ENCODE measurements around the gene ICAM4.
A peak's percentile ranks its signal among the peaks of the same experiment; 100 is the strongest.

Gene ICAM4

DNA sequence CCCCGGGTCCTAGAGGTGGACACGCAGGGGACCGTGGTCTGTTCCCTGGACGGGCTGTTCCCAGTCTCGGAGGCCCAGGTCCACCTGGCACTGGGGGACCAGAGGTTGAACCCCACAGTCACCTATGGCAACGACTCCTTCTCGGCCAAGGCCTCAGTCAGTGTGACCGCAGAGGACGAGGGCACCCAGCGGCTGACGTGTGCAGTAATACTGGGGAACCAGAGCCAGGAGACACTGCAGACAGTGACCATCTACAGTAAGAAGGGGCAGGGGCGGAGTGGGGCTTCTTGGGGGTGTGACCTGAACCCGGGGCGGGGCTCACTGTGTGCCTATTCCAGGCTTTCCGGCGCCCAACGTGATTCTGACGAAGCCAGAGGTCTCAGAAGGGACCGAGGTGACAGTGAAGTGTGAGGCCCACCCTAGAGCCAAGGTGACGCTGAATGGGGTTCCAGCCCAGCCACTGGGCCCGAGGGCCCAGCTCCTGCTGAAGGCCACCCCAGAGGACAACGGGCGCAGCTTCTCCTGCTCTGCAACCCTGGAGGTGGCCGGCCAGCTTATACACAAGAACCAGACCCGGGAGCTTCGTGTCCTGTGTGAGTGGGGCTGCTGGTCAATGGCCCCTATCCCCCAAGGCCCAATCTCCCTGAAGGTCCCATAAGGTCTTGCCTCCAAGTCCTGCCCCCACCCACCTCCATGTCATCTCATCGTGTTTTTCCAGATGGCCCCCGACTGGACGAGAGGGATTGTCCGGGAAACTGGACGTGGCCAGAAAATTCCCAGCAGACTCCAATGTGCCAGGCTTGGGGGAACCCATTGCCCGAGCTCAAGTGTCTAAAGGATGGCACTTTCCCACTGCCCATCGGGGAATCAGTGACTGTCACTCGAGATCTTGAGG lies 2.4 kb upstream of the ICAM4 start:
- H3K36me3 ChIP-seq (ENCODE audit: control insufficient read depth in 1 of 2, insufficient read depth in 2 of 2, low read depth in 1 of 2, low read length in 2 of 2): peaks cover 25 to 38% of the 10 kb centered on the region in 2 experiments
- H3K9me3 ChIP-seq (ENCODE audit: control insufficient read depth, low read length): peaks cover 4% of the 10 kb centered on the region
- H2BK5ac ChIP-seq (ENCODE audit: low read depth, low read length, poor library complexity, severe bottlenecking): no peak overlapping the region
- H3K27me3 ChIP-seq (ENCODE audit: control insufficient read depth in 1 of 2, insufficient read depth in 1 of 2, low read length in 2 of 2): peaks cover 24 to 36% of the 10 kb centered on the region in 2 experiments
- WGBS: 96% methylated on average over 34 of the region's 34 CpGs
- H3K4me1 ChIP-seq (ENCODE audit: control insufficient read depth, insufficient read depth, low read depth, low read length): peaks cover 20% of the 10 kb centered on the region
- no peak for DNase-seq
- no peak overlapping the region for H2BK15ac ChIP-seq (ENCODE audit: low read depth, poor library complexity, severe bottlenecking)
- no peak overlapping the region for H3K23ac ChIP-seq (ENCODE audit: low read length in 2 of 2)
- no peak overlapping the region for H2AFZ ChIP-seq (ENCODE audit: low read depth, low read length)
- H3K79me1 ChIP-seq (replicated peaks; ENCODE audit: low read length, poor library complexity, severe bottlenecking): no peaks in the 10 kb centered on the region
- no peak overlapping the region for H2BK12ac ChIP-seq (ENCODE audit: low read length in 2 of 2)
- no peak overlapping the region for H3K18ac ChIP-seq (ENCODE audit: low read depth in 1 of 2, low read length in 2 of 2)
- H3K4ac ChIP-seq (ENCODE audit: low read depth in 1 of 2, low read length in 2 of 2): no peak overlapping the region
- no peak overlapping the region for H3K27ac ChIP-seq (ENCODE audit: low read length, poor library complexity, severe bottlenecking)
- H4K8ac ChIP-seq (ENCODE audit: low read length): no peak overlapping the region
- no peak overlapping the region for H3K14ac ChIP-seq (ENCODE audit: low read length in 2 of 2)
- no peak overlapping the region for H2BK120ac ChIP-seq (ENCODE audit: low read depth, low read length)
- H4K91ac ChIP-seq (ENCODE audit: low read length): no peak overlapping the region
- no peak overlapping the region for H3K9ac ChIP-seq (ENCODE audit: low read length)
- no peak overlapping the region for H2AK5ac ChIP-seq (ENCODE audit: low read length, severe bottlenecking)
- no peak overlapping the region for H3K4me2 ChIP-seq (ENCODE audit: low read length, poor library complexity, severe bottlenecking)
- no peak overlapping the region for H3K4me3 ChIP-seq (ENCODE audit: insufficient read depth in 1 of 2, low read depth in 1 of 2, low read length in 2 of 2)

DNA sequence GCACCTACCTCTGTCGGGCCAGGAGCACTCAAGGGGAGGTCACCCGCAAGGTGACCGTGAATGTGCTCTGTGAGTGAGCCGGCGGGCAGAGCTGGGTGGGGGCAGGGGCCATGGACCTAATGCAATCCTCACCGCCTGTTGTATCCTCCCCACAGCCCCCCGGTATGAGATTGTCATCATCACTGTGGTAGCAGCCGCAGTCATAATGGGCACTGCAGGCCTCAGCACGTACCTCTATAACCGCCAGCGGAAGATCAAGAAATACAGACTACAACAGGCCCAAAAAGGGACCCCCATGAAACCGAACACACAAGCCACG lies 1.8 kb upstream of the ICAM4 start:
- no peak overlapping the region for H4K8ac ChIP-seq (ENCODE audit: low read length)
- no peak overlapping the region for H4K91ac ChIP-seq (ENCODE audit: low read length)
- no peak overlapping the region for H3K4me2 ChIP-seq (ENCODE audit: low read length, poor library complexity, severe bottlenecking)
- peaks cover 29 to 40% of the 10 kb centered on the region in 2 experiments for H3K27me3 ChIP-seq (ENCODE audit: control insufficient read depth in 1 of 2, insufficient read depth in 1 of 2, low read length in 2 of 2)
- H2BK15ac ChIP-seq (ENCODE audit: low read depth, poor library complexity, severe bottlenecking): no peak overlapping the region
- H3K9me3 ChIP-seq (ENCODE audit: control insufficient read depth, low read length): peaks cover 4% of the 10 kb centered on the region
- no peak overlapping the region for H3K14ac ChIP-seq (ENCODE audit: low read length in 2 of 2)
- H3K36me3 ChIP-seq (ENCODE audit: control insufficient read depth in 1 of 2, insufficient read depth in 2 of 2, low read depth in 1 of 2, low read length in 2 of 2): peaks cover 23 to 35% of the 10 kb centered on the region in 2 experiments
- no peak overlapping the region for H3K23ac ChIP-seq (ENCODE audit: low read length in 2 of 2)
- H2BK120ac ChIP-seq (ENCODE audit: low read depth, low read length): no peak overlapping the region
- no peak overlapping the region for H2AK5ac ChIP-seq (ENCODE audit: low read length, severe bottlenecking)
- H3K18ac ChIP-seq (ENCODE audit: low read depth in 1 of 2, low read length in 2 of 2): no peak overlapping the region
- no peak overlapping the region for H3K4me3 ChIP-seq (ENCODE audit: insufficient read depth in 1 of 2, low read depth in 1 of 2, low read length in 2 of 2)
- 96% methylated on average over 13 of the region's 13 CpGs for whole genome bisulfite sequencing
- no peaks in the 10 kb centered on the region for H3K79me1 ChIP-seq (replicated peaks; ENCODE audit: low read length, poor library complexity, severe bottlenecking)
- H2BK12ac ChIP-seq (ENCODE audit: low read length in 2 of 2): no peak overlapping the region
- H3K4me1 ChIP-seq (ENCODE audit: control insufficient read depth, insufficient read depth, low read depth, low read length): peaks cover 26% of the 10 kb centered on the region
- no peak overlapping the region for H2AFZ ChIP-seq (ENCODE audit: low read depth, low read length)
- H3K27ac ChIP-seq (ENCODE audit: low read length, poor library complexity, severe bottlenecking): no peak overlapping the region
- DNase-seq: no peak
- H3K4ac ChIP-seq (ENCODE audit: low read depth in 1 of 2, low read length in 2 of 2): no peak overlapping the region
- no peak overlapping the region for H3K9ac ChIP-seq (ENCODE audit: low read length)
- no peak overlapping the region for H2BK5ac ChIP-seq (ENCODE audit: low read depth, low read length, poor library complexity, severe bottlenecking)

DNA sequence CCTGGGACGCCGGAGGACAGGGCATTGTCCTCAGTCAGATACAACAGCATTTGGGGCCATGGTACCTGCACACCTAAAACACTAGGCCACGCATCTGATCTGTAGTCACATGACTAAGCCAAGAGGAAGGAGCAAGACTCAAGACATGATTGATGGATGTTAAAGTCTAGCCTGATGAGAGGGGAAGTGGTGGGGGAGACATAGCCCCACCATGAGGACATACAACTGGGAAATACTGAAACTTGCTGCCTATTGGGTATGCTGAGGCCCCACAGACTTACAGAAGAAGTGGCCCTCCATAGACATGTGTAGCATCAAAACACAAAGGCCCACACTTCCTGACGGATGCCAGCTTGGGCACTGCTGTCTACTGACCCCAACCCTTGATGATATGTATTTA lies 1.4 kb upstream of the ICAM4 start:
- Histone ChIP-seq H3K23ac (ENCODE audit: low read length in 2 of 2) (no peak overlapping the region), H3K18ac (ENCODE audit: low read depth in 1 of 2, low read length in 2 of 2) (no peak overlapping the region), H3K27ac (ENCODE audit: low read length, poor library complexity, severe bottlenecking) (no peak overlapping the region), H4K8ac (ENCODE audit: low read length) (peak overlapping the region; percentile 4), H2BK12ac (ENCODE audit: low read length in 2 of 2) (no peak overlapping the region), H2BK5ac (ENCODE audit: low read depth, low read length, poor library complexity, severe bottlenecking) (no peak overlapping the region), H3K79me1 (replicated peaks; ENCODE audit: low read length, poor library complexity, severe bottlenecking) (no peaks in the 10 kb centered on the region), H3K4ac (ENCODE audit: low read depth in 1 of 2, low read length in 2 of 2) (no peak overlapping the region), H3K14ac (ENCODE audit: low read length in 2 of 2) (no peak overlapping the region), H3K27me3 (ENCODE audit: control insufficient read depth in 1 of 2, insufficient read depth in 1 of 2, low read length in 2 of 2) (peaks cover 34 to 45% of the 10 kb centered on the region in 2 experiments), H3K36me3 (ENCODE audit: control insufficient read depth in 1 of 2, insufficient read depth in 2 of 2, low read depth in 1 of 2, low read length in 2 of 2) (peaks cover 22 to 34% of the 10 kb centered on the region in 2 experiments), H3K4me3 (ENCODE audit: insufficient read depth in 1 of 2, low read depth in 1 of 2, low read length in 2 of 2) (no peak overlapping the region), H3K9me3 (ENCODE audit: control insufficient read depth, low read length) (peaks cover 4% of the 10 kb centered on the region), H3K4me2 (ENCODE audit: low read length, poor library complexity, severe bottlenecking) (no peak overlapping the region), H3K9ac (ENCODE audit: low read length) (no peak overlapping the region), H3K4me1 (ENCODE audit: control insufficient read depth, insufficient read depth, low read depth, low read length) (peaks cover 31% of the 10 kb centered on the region), H2BK15ac (ENCODE audit: low read depth, poor library complexity, severe bottlenecking) (no peak overlapping the region), H2AK5ac (ENCODE audit: low read length, severe bottlenecking) (no peak overlapping the region), H2BK120ac (ENCODE audit: low read depth, low read length) (no peak overlapping the region), H4K91ac (ENCODE audit: low read length) (no peak overlapping the region), H2AFZ (ENCODE audit: low read depth, low read length) (no peak overlapping the region)
- no peak for DNase-seq
- 100% methylated on average over 3 of the region's 4 CpGs for WGBS

DNA sequence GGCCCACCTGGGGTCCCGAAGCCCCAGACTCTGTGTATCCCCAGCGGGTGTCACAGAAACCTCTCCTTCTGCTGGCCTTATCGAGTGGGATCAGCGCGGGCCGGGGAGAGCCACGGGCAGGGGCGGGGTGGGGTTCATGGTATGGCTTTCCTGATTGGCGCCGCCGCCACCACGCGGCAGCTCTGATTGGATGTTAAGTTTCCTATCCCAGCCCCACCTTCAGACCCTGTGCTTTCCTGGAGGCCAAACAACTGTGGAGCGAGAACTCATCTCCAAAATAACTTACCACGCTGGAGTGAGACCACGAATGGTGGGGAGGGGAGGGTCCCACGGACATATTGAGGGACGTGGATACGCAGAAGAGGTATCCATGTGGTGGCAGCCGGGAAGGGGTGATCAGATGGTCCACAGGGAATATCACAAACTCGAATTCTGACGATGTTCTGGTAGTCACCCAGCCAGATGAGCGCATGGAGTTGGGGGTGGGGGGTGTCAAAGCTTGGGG lies 2.0 kb downstream of the ICAM4 start:
- peak overlapping the region; percentile 8 for H2AFZ ChIP-seq (ENCODE audit: low read depth, low read length)
- H2BK12ac ChIP-seq (ENCODE audit: low read length in 2 of 2): no peak overlapping the region
- peaks cover 7% of the 10 kb centered on the region for H3K9me3 ChIP-seq (ENCODE audit: control insufficient read depth, low read length)
- no peak overlapping the region for H3K9ac ChIP-seq (ENCODE audit: low read length)
- H3K18ac ChIP-seq (ENCODE audit: low read depth in 1 of 2, low read length in 2 of 2): peak overlapping the region in 1 of 2 experiments; percentile 50
- H4K8ac ChIP-seq (ENCODE audit: low read length): no peak overlapping the region
- H2BK15ac ChIP-seq (ENCODE audit: low read depth, poor library complexity, severe bottlenecking): no peak overlapping the region
- H3K4me3 ChIP-seq (ENCODE audit: insufficient read depth in 1 of 2, low read depth in 1 of 2, low read length in 2 of 2): peak overlapping the region; percentile 35 to 53
- H3K14ac ChIP-seq (ENCODE audit: low read length in 2 of 2): no peak overlapping the region
- H3K4ac ChIP-seq (ENCODE audit: low read depth in 1 of 2, low read length in 2 of 2): no peak overlapping the region
- no peak overlapping the region for H4K91ac ChIP-seq (ENCODE audit: low read length)
- no peak overlapping the region for H3K23ac ChIP-seq (ENCODE audit: low read length in 2 of 2)
- H3K27ac ChIP-seq (ENCODE audit: low read length, poor library complexity, severe bottlenecking): no peak overlapping the region
- no peaks in the 10 kb centered on the region for H3K79me1 ChIP-seq (replicated peaks; ENCODE audit: low read length, poor library complexity, severe bottlenecking)
- DNase-seq: peak; percentile 50
- H3K4me1 ChIP-seq (ENCODE audit: control insufficient read depth, insufficient read depth, low read depth, low read length): peaks cover 53% of the 10 kb centered on the region
- no peak overlapping the region for H2BK120ac ChIP-seq (ENCODE audit: low read depth, low read length)
- H2AK5ac ChIP-seq (ENCODE audit: low read length, severe bottlenecking): no peak overlapping the region
- 8% methylated on average over 17 of the region's 23 CpGs for WGBS
- no peak overlapping the region for H2BK5ac ChIP-seq (ENCODE audit: low read depth, low read length, poor library complexity, severe bottlenecking)
- H3K27me3 ChIP-seq (ENCODE audit: control insufficient read depth in 1 of 2, insufficient read depth in 1 of 2, low read length in 2 of 2): peaks cover 67 to 77% of the 10 kb centered on the region in 2 experiments
- H3K4me2 ChIP-seq (ENCODE audit: low read length, poor library complexity, severe bottlenecking): peak overlapping the region; percentile 68
- H3K36me3 ChIP-seq (ENCODE audit: control insufficient read depth in 1 of 2, insufficient read depth in 2 of 2, low read depth in 1 of 2, low read length in 2 of 2): peaks cover 18 to 26% of the 10 kb centered on the region in 2 experiments
